NK-92 (cell line): Measurements from ENCODE around the gene DOCK6.
"Not testable (repeated sequence)": the region's sequence is repeated elsewhere in the genome, so short reads cannot be mapped to it uniquely, and the experiment has no call there.

Source experiments
- DNase-seq: peaks from one replicate; lab custom pipeline; 2025; ENCODE audit not compliant: unreplicated experiment; lab: John Stamatoyannopoulos, UW

DOCK6 gene

DNA sequence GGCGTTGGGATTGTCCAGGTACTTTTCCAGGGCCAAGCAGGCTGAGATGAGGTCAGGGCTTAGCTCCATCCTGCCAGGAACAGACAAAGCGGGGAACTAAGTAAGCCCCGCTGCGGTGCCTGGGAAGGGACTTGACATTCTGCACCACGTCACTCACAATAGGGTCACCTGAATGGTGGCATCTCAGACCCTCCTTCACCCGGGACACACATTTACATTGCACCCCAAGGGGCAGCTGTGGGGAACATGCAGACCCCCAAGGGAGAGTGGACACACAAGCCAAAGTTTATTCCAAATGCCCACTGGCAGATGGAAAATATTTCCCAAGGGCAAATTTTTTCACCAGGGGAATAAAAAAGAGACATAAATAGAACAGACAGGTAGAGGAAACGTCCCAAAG lies 86.4 kb downstream of the DOCK6 start:
- no peak for DNase-seq

DNA sequence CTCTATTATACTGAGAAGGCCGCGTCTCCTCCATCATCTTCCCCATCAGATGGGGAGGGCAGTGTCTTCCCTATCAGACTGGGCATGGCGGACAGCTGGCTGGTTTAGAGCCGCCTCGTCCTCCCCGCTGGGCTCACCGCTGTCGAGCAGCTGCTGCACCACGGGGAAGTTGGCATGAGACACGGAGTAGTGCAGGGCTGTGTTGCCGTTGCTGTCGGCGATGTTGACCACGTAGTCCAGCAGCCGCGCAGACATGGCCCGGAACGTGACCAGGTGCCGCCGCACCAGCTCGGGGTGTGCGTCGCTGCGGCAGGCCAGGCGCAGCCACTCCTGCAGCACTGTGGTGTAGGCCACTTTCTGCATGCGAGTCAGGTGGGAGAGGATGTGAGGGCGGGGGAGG lies 88.0 kb downstream of the DOCK6 start:
- DNase-seq = no peak

DNA sequence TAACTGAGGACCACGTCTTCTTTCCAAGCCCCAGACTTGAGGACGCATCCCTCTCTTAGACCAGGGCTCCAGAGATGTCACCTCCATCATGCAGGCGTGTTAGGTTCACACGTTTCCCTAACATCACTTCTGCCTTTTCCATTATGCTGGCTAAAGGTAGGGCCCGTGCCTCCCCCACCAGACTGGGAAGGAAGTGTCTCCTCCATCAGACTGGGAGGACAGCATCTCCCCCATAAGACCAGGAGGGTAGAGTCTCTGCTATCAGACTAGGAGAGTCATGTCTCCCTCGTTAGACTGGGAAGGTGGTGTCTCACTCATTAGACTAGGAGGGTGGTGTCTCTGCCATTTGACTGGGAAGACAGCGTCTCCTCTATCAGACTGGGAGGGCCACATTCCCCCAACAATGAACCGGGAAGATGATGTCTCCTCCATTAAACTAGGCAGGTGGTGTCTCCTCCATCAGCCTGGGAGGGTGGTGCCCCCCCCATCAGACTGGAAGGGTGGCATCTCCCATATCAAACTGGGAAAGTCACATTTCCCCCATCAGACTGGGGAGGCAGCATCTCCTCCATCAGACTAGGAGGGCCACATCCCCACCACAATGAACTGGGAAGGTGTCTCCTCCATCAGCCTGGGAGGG lies 88.7 kb downstream of the DOCK6 start:
- no peak for DNase-seq

DNA sequence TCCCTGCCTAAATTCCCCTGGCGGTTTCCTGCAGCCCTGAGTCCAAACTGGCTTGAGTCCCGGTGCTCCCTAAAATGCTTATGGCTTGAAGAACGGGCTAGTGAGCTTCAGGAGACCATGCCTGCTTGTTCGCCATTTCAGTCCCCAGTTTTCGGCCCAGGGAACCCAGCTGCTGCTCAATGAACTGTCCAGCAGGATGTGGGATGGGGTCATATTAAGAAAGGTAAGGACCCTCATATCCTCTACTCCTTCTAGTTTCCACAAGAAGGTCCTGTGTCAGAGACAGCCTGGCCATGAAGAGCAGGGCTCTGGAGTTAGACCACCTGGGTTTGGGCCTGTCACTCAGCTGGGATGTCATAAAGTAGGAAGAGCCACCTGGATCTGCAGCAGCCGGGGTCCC lies 89.7 kb downstream of the DOCK6 start:
- DNase-seq = no peak

DNA sequence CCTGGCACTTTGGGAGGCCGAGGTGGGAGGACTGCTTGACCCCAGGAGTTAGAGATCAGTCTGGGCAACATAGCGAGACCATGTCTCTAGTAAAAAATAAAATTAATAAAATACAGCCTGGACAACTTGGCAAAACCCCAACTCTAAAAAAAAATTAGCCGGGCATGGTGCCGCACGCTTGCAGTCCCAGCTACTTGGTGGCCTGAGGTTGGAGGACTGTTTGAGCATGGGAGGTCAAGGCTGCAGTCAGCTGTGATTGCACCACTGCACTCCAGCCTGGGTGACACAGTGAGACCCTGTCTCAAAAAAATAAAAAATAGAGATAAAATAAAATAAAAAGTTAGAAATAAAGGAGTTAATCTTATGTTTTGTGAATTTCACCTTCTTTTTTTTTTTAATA lies 91.2 kb downstream of the DOCK6 start:
- DNase-seq = no peak

DNA sequence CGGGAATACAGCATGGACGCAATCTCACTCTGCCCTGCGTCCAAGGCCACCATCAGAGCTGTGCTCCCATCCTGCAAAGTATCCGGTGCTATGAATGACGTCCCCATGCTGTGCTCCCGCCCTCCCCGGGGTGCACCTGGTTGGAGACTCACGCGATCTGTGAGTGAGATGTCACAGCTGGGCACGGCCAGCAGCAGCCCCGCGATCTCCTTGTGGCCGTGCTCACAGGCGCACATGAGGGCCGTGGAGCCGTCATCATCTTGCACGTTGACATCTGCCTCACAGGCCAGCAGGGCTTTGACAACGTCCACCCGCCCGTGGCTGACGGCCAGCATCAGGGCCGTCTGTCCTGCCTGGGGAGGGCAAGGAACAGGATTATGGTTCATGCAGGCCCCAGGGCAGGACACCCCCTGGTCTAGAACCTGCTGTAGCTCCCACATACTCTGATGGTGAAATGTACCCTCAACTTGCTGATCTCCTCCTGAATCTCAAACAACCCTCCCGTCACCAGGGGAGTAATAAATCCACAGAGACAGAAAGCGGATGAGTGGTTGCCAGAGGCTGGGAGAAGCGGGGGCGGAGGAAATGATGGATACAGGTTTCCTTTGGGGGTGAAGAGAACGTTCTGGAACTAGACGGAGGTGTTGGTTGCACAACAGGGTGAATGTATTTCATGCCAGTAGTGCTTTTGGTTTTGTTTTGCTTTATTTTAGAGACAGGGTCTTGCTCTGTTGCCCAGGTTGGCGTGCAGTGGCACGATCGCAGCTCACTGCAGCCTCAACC lies 92.2 kb downstream of the DOCK6 start:
- DNase-seq = no peak

DNA sequence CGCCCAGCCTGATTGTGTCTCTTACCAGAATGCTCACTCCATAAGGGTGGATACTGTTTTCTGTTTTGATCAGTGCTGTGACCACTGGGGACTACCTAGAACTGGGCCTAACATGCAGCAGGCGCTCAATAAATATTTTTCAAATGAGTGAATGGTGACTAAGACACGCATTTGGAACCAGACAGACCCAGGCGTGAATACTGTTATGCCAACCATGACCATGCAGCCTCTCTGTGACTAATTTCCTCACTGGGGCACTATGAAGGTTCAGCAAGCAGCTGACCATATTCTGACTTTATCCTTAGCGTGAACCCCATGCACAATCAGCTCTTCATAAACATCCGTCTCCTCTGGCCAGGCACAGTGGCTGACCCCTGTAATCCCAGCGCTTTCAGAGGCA lies 93.8 kb downstream of the DOCK6 start:
- no peak for DNase-seq

DNA sequence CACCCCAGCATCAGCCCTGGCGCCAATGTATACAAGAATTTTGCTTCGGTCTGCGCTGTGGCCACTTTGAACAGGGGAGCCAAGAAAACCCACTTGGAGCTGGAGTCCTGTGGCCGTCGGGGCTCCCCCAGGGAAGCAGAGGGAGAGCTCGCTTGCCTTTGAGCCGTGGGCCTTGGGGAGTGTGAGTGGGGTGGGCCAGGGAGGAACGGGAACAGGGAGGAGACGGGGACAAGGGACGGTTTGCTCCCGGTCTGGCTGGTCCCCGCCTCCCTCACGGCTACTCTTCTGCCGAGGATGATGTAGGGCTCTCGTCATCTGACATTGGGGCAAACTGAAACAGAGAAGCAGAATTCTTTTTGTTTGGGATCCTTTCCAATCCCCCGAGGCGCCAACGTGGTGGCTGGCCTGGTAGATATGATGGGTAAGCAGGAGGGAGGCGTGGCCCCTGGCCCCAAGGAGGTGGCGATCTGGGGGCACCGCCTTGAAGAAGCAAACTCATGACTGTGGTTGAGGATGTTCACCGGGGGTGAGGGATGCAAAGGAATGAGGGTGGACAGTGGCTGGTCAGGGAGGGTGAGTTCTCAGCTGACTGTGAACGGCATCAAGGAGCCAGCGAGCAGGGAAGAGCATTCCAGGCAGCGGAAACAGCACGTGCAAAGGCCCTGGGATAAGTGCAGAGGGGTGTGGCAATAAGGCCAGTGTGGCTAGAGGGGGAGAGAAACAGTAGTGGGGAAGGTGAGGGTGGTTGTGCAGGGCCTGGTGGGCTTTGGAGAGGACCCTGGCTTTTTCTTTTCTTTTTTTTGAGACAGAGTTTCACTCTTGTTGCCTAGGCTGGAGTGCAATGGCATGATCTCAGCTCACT lies 95.8 kb downstream of the DOCK6 start:
- no peak for DNase-seq

DNA sequence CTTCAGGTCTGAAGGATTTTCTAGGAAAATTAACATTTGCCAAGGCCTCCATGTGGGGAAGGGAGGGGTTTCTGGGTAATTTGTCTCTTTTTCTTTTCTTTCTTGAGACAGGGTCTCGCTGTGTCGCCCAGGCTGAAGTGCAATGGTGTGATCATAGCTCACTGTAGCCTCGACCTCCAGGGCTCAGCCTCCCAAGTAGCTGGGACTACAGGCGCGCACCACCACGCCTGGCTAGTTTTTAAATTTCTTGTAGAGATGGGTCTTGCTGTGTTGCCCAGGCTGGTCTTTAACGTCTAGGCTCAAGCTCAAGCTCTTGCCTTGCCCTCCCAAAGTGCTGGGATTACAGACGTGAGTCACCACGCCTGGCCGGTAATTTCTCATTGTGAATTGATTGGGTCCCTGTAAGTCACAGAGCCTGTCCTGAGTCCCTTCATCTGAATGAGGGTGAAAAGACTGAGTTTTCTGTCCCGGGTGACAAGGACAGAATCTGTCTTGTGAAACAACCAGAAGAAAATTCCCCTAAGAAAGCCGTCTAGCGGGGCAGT lies 96.8 kb downstream of the DOCK6 start:
- DNase-seq = no peak

DNA sequence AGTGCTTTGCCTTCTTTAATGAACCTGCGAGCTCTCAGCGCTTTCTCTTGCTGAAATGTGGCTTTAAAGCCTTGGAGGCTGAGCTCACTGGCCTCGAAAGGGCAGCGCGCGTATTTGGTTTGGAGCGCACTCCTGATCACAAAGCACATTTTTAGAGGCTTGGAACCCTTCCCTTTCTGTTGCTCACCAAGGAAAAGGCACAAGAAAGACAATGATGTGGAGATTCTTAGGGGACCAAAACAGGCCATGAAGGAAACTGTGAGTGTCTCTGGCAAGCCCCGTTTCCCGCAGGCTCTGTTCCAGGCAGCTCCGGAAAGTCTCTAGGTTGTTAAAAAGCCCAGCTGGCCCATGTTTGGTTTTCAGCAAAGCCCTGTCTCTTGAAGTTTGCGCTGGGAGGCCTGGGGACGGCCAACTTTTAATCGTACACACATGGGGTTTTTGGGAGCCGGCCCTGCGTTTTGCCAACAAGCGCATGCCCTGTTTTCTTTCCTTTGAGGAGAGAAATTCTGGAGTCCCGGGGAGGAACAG lies 97.4 kb downstream of the DOCK6 start:
- DNase-seq = no peak

DNA sequence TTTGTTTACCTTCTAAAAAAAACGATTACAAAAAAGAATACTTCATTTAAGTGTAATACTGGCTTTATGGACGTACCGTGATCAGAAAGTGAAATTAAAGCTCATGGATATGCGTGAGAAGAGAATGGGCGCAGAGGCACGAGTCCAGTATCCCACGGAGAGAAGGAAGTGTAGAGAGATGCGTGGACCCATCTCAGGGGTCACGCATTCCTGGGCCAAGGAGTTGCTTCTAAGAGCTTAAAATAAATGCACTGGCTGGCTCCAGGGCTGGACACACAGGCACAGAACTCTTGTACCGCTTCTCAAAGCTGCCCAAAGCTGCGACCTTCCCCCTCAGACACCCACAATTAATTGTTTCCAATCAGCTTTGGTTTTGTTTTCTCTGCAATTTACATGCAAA lies 98.0 kb downstream of the DOCK6 start:
- DNase-seq = no peak

DNA sequence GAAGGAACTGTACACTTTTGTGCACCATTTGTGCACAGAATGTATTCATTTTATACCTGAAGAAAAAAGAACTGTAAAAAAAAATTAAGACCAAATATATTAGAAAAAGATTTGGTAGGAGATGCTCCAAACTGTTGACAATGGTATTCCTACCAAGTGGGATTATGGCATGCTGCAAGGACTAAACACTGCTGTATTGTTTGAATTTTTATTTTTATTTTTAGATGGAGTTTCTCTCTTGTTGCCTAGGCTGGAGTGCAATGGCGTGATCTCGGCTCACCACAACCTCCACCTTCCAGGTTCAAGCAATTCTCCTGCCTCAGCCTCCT lies 101.9 kb downstream of the DOCK6 start:
- not testable (repeated sequence) for DNase-seq

DNA sequence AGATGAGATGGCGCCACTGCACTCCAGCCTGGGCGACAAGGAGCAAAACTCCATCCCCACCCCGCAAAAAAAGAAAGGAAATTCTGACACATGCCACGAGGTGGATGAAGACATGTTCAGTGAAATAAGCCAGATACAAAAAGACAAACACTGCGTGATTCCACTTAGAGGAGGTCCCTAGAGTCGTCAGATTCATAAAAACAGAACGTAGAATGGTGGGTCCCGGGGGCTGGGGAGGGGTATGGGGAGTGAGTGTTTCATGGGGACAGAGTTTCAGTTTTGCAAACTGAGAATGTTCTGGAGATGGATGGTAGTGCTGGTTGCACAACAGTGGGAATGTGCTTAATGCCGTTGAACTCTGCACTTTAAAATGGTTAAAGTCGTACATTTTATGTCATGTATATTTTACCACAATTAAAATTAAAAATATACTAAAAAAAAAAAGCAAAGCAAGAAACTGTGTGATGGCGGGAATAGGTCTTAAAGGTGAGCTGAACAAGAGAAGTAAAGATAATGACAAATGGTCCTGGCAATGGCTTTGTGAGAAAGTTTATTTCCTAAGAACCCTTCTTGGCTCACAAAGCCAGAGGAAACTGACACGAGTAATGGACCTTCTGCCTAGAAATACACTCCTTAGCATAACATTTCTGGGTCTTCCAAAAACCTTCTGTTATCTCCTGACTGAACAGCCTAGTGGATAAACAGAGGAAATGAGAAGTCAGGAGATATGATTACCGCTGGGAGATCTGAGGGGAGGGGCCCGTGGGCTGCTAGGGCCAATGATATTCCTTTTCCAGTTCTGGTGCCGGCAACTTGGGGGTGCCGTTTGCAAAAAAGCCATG lies 102.5 kb downstream of the DOCK6 start:
- no peak for DNase-seq

DNA sequence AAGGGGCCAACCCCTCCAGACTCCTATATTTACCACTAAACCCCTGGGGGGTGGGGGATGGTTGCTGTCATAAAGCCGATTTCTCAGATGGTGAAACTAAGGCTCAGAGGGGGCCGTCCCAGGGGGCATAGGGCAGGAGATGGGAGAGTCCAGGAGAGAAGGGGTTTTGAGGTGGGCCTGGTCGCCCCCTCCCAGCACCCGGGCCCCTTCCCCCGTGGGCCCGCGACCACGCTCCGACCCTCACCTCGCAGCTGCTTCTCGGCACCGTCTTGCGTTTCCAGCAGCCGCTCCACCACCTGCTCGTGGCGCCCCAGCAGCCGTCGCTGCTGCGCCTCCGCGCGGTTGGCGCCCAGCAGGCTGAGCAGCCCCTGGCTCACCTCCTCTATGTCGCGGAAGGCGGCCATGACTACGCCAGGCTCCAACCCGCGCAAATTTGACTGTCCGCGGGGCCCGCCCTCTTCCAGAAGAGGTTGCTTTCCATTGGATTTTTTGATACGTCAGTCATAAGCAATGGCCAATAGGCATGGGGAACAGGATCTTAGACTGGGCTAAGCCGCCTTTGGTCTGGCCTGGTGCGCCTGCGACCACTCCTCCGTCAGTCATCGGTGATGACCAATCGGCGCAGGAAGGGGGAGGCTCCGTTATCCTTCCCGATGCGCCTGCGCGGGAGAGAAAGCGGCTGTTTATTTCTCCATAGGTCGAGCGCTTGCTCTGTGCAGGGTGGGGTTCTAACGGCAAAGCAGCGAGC lies 106.8 kb downstream of the DOCK6 start, which contains the start of gene SPC24:
Gene SPC24 (minus strand): TSS at position 410 of the 748 bp plus-strand sequence. CDS start 6 bp downstream, at position 404.
- DNase-seq = peak; percentile 37

DNA sequence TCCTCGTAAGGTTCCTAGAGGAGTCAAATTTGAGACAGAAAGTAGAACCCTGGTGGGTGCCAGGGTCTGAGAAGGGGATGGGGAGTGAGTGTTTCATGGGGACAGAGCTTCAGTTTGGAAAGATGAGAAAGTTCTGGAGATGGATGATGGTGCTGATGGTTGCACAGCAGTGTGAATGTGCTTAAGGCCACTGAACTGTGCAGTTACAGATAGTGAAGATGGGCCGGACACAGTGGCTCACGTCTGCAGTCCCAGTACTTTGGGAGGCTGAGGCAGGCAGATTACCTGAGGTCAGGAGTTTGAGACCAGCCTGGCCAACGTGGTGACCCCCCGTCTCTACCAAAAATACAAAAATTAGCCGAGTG lies 107.7 kb downstream of the DOCK6 start:
- DNase-seq = no peak

DNA sequence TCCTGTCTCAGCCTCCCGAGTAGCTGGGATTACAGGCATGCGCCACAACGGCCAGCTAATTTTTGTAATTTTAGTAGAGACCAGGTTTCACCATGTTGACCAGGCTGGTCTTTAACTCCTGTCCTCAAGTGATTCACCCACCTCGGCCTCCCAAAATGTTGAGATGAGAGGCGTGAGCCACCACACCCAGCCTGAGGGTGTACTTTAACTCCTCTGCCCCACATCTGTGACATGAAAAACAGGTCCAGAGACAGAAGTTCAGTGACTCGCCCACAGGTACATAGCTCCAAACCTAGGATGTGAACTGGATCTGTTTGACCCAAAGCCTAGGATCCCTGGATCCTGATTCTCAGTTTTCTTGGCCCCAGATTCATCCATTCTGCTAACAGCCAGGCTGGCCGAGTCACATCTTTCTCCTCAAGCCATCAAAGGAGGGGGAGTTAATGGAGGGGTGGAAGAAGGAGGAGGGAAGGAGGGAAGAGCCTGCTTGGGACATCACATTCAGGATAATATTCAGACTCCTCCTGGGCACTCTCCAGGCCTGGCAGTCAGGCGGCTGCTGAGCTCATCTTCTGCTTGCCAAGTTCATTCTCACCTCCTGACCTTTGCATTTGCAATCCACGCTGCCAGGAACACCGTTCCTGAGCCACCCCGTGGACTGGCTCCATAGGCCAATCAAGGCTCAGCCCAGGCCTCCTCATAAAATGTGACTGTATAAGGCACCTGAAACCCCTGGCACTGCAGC lies 109.8 kb downstream of the DOCK6 start:
- no peak for DNase-seq

DNA sequence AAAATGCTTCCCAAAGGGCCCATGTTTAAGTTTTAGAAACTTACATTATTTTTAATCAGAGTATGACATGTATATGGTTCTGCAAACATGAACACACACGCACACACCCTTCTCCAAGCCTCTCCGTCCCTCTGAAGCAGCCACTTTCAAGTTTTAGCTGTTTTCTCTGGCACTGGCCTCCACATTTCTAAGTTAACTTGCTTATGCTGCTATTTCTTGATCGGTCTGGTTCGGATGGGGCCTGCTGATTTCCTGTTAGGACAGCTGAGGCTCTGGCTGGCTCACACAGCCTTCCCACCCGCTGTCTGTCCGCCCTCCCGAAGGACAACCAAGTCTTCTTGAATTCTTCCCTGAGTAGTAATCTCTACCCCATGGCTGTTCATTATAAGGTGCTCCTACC lies 111.1 kb downstream of the DOCK6 start:
- no peak for DNase-seq
